T-cell (primary cell): Measurements from ENCODE around the gene LBR. TPM values are rescaled to one million over a fixed set of nuclear protein-coding genes. Genes with fewer than 3 reads are reported as not detected.

ENCODE experiments used
- ATAC-seq, 4 experiments: fragments of 200-7000 bp in 3 of 4; fragments of 150-1000 bp in 1 of 4; cut with Tn5 transposase; replicated peaks in 1 of 4; 1 replicate in 3 of 4; 2 replicates in 1 of 4; pipeline ENCODE4 v1.10.0; 2021; ENCODE audit warnings: moderate library complexity in 3 of 4, mild to moderate bottlenecking in 2 of 4, moderate number of reproducible peaks in 1 of 4
- CTCF ChIA-PET, 2 donors: fragments of 300-600 bp; sonication (Branson Sonifier 250); formaldehyde crosslinking; loops; one replicate each; lab custom pipeline; 2022; ENCODE audit warnings: antibody characterized with exemption in 2 of 2; lab: Charles Lee
- POLR2A ChIA-PET, 2 donors: fragments of 300-600 bp; sonication (Branson Sonifier 250); formaldehyde crosslinking; loops; one replicate each; lab custom pipeline; 2022; ENCODE audit warnings: antibody characterized with exemption in 2 of 2; lab: Charles Lee
- DNase-seq, 35 experiments: peaks; one replicate each; pipeline versions ENCODE4 v3.0.0 to v3.0.0-alpha.2; 2013 to 2023
- H3K27ac ChIP-seq: one replicate; pipeline ENCODE4 v1.5.1; 2013; ENCODE audit warnings: low read length
- H3K27me3 ChIP-seq, 2 experiments: replicated peaks in 1 of 2; 1 replicate in 1 of 2; 2 replicates in 1 of 2; pipeline versions ENCODE4 v1.6.1 to v1.7.0; 2013; ENCODE audit warnings: low read length in 1 of 2, mixed read lengths in 1 of 2; ENCODE audit not compliant: control insufficient read depth in 2 of 2, insufficient read depth in 2 of 2; ENCODE audit errors: extremely low read depth in 1 of 2
- H3K36me3 ChIP-seq, 2 donors: 1 replicate in 1 of 2; 2 replicates in 1 of 2; pipeline versions ENCODE4 v1.6.1 to v1.7.0; 2013; ENCODE audit warnings: low read length in 1 of 2; ENCODE audit not compliant: control insufficient read depth in 2 of 2, insufficient read depth in 1 of 2; ENCODE audit errors: extremely low read depth in 1 of 2
- H3K4me1 ChIP-seq, 2 experiments: 1 replicate in 1 of 2; 2 replicates in 1 of 2; pipeline versions ENCODE4 v1.6.1 to v1.7.0; 2013; ENCODE audit warnings: low read length in 2 of 2, mixed read lengths in 1 of 2; ENCODE audit not compliant: insufficient read depth in 2 of 2, control insufficient read depth in 1 of 2; ENCODE audit errors: extremely low read depth in 1 of 2
- H3K4me3 ChIP-seq, 2 donors: 1 replicate in 1 of 2; 2 replicates in 1 of 2; pipeline versions ENCODE4 v1.5.1 to v1.7.0; 2013; ENCODE audit warnings: mild to moderate bottlenecking in 2 of 2, low read length in 1 of 2, moderate library complexity in 1 of 2; ENCODE audit not compliant: control insufficient read depth in 1 of 2; ENCODE audit errors: extremely low read depth in 1 of 2
- H3K9me3 ChIP-seq: 2 replicates; pipeline ENCODE4 v1.7.0; 2013
- H3K27ac Mint-ChIP-seq, 2 donors: one replicate each; pipeline ENCODE4 v1.8.0; 2020 to 2021; ENCODE audit warnings: mild to moderate bottlenecking in 2 of 2, mixed read lengths in 2 of 2
- H3K27me3 Mint-ChIP-seq, 2 donors: one replicate each; pipeline ENCODE4 v1.8.0; 2021 to 2022; ENCODE audit warnings: mixed read lengths in 2 of 2
- H3K36me3 Mint-ChIP-seq: one replicate; pipeline ENCODE4 v1.8.0; 2021; ENCODE audit warnings: mixed read lengths
- H3K4me1 Mint-ChIP-seq, 3 donors: one replicate each; pipeline ENCODE4 v1.8.0; 2020 to 2022; ENCODE audit warnings: mixed read lengths in 3 of 3, mild to moderate bottlenecking in 1 of 3
- H3K4me3 Mint-ChIP-seq, 3 donors: one replicate each; pipeline ENCODE4 v1.8.0; 2020 to 2022; ENCODE audit warnings: mild to moderate bottlenecking in 3 of 3, mixed read lengths in 3 of 3, moderate library complexity in 3 of 3
- H3K9me3 Mint-ChIP-seq, 3 donors: one replicate each; pipeline ENCODE4 v1.8.0; 2020 to 2022; ENCODE audit warnings: mixed read lengths in 3 of 3
- WGBS: methylation state at CpG from one replicate; pipeline ENCODE4 v1.1.5; 2013; ENCODE audit warnings: missing lambda C conversion rate; ENCODE audit not compliant: insufficient coverage; 5-methylcytosine and 5-hydroxymethylcytosine counted together
- total RNA-seq, 35 experiments: library from RNA in 6 of 35; stranded (reverse) in 6 of 35; fragments of 120-200 nt in 1 of 35; gene quantifications; one replicate each; pipeline versions ENCODE4 v1.2.1 to v1.2.4 and lab custom pipeline; 2013 to 2026

LBR gene
- total RNA-seq, 5 donors from 2014 or later (not counting 1 experiment from before 2014, with no cell fraction given), result 105 to 142 (median 118) TPM

DNA sequence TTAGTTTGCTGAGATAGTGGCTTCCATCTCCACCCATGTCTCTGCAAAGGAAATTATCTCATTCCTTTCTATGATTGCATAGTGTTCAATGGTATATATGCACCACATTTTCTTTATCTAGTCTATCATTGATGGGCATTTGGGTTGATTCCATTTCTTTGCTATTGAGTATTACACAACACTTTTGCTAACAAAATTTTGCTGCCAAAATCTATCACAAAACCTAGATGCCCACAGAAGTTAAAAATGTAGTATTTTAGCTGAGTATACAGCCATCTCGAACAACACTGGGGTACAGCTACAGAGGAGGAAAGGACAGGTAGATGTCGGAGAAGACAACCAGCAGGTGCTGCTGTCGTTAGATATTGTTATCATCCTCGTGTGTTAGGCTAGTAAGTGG, 67.7 kb downstream of the LBR start:
- no peaks in the 10 kb centered on the region for H3K9me3 Mint-ChIP-seq
- Histone ChIP-seq H3K4me1 (no peaks in the 10 kb centered on the region), H3K4me3 (no peak overlapping the region), H3K36me3 (no peaks in the 10 kb centered on the region), H3K27me3 (no peaks in the 10 kb centered on the region), H3K9me3 (no peaks in the 10 kb centered on the region), H3K27ac (no peak overlapping the region)
- H3K4me3 Mint-ChIP-seq, result no peak overlapping the region
- ATAC-seq (no peak), DNase-seq (no peak)
- peaks cover 0 to 2% (median 2%) of the 10 kb centered on the region in 3 donors for H3K4me1 Mint-ChIP-seq
- WGBS, result no CpG with 5 or more reads among the region's 4 CpGs
- ChIA-PET POLR2A (no interaction called here), CTCF (no interaction called here)
- no peak overlapping the region for H3K27ac Mint-ChIP-seq
- H3K27me3 Mint-ChIP-seq, result peaks cover 6 to 27% of the 10 kb centered on the region in 2 donors
- no peaks in the 10 kb centered on the region for H3K36me3 Mint-ChIP-seq

DNA sequence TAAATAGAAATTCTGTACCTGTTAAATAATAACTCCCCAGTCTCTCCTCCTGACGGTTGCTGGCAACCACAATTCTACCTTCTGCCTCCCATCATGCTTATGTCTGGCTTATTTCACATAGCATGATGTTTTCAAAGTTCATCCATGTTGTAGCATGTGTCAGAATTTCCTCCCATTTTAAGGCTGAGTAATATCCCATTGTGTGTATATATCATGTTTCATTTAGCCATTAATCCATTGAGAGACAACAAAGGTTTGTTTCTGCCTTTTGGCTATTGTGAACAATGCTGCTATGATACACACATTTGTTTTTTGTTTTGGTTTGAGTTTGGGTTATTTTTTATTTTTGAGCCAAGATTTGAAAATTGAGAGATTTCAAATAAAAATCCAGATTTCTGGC, 72.0 kb downstream of the LBR start:
- Mint-ChIP-seq H3K4me3 (no peak overlapping the region), H3K27ac (no peak overlapping the region), H3K4me1 (no peaks in the 10 kb centered on the region), H3K36me3 (no peaks in the 10 kb centered on the region), H3K9me3 (no peaks in the 10 kb centered on the region), H3K27me3 (peaks cover 8 to 27% of the 10 kb centered on the region in 2 donors)
- Histone ChIP-seq H3K9me3 (no peaks in the 10 kb centered on the region), H3K27ac (no peak overlapping the region), H3K4me1 (no peaks in the 10 kb centered on the region), H3K4me3 (no peak overlapping the region), H3K27me3 (no peaks in the 10 kb centered on the region), H3K36me3 (no peaks in the 10 kb centered on the region)
- DNase-seq, result no peak
- ChIA-PET CTCF (no interaction called here), POLR2A (no interaction called here)
- WGBS, result no CpG with 5 or more reads among the region's 1 CpG
- ATAC-seq, result no peak

DNA sequence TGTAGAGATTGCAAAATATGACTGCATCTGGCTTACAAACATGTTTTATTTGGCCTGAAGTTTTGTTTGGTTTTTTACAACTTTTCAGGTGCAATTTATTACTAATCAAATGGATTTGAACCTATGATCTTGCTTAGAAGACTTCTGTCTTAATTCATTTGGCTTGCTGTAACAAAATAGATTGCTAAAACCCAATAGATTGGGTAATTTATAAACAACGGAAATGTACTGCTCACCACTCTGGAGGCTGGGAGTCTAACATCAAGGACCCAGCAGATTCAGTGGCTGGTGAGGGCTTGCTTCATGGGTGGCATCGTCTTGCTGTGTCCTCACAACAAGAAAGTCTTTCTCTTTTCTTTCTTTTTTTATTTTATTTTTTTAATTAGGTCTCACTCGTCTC, 72.9 kb downstream of the LBR start:
- Histone ChIP-seq H3K36me3 (no peaks in the 10 kb centered on the region), H3K4me3 (no peak overlapping the region), H3K9me3 (no peaks in the 10 kb centered on the region), H3K27ac (no peak overlapping the region), H3K27me3 (no peaks in the 10 kb centered on the region), H3K4me1 (no peaks in the 10 kb centered on the region)
- no peak for DNase-seq
- CTCF ChIA-PET, result no interaction called here
- no peak for ATAC-seq
- Mint-ChIP-seq H3K4me1 (no peaks in the 10 kb centered on the region), H3K27ac (no peak overlapping the region), H3K4me3 (no peak overlapping the region), H3K27me3 (peaks cover 8 to 27% of the 10 kb centered on the region in 2 donors), H3K36me3 (no peaks in the 10 kb centered on the region), H3K9me3 (no peaks in the 10 kb centered on the region)
- POLR2A ChIA-PET, result no interaction called here
- no CpG with 5 or more reads among the region's 3 CpGs for WGBS

Other genes with a start within 250 kb of the LBR start
- gene ENAH, start 225.1 kb upstream of the LBR start, total RNA-seq, result 1 to 10 TPM in 2 of 5 donors, under 1 TPM in 1, not detected in 2; 0.56 to 1.1 (median 1.0) TPM